Epithelial cell of umbilical artery (primary cell): ENCODE data around the gene ATG101. TPM values are rescaled to one million over a fixed set of nuclear protein-coding genes. Genes with fewer than 3 reads are reported as not detected.

ENCODE experiments used
- total RNA-seq: library from RNA; depleted of rRNA; stranded (reverse); fragments of >200 nt; gene quantifications from 2 replicates; pipeline ENCODE4 v1.2.3, GENCODE V29; 2014

ATG101 gene
- total RNA-seq = 89.5 and 90.6 TPM in 2 replicates

GRCh38 chr12:52069327-52070184 lies at the start of gene ATG101:
Gene ATG101, plus strand, starts transcription at chr12:52069978. Its CDS starts 3,673 bp downstream, at chr12:52073651.

DNA sequence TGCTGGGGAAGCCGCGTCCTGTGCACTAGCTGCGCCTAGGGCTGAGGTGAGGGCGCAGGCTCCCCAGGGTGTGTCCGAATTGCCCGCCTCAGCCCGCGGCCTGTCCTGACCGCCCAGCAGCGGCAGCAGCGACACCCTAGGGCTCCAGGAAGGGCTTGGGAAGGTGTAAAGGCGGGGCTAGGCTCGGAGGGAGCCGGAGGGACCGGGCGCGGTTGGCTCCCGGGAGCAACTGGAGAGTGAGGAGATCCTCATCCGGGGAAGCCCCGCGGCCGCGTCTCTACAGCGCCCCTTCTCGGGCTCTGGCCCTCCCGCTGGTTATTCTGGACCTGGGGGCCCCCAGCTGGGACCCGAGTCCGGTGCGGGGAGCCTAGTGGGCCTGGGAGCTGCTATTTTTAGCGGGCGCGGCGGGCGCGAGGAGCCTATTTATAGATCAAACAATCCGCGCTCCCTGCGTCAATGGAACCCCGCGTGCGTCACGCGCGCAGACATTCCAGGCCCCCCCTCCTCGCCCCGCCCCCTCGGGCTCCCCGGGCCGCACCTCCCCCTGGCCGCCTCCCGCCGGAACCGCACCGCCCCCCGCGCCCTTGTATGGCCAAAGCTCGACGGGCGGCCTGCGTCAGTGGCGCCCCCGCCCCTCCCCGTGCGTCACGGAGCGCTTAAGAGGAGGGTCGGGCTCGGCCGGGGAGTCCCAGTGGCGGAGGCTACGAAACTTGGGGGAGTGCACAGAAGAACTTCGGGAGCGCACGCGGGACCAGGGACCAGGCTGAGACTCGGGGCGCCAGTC lies 18.8 kb upstream of the ATG101 start, which contains the start of gene NR4A1:
Gene NR4A1, plus strand, starts transcription at position 685 of the 784 bp plus-strand sequence. CDS start 2,887 bp downstream, outside the sequence.

GRCh38 chr12:52079576-52080402 lies 10.0 kb downstream of the ATG101 start, which contains the start of gene SMIM41:
Gene SMIM41, plus strand, starts transcription at chr12:52079704. Its CDS starts 76 bp downstream, at chr12:52079780.

Other genes starting within 250 kb of the ATG101 start
- gene FIGNL2, start 221.3 kb upstream of the ATG101 start, total RNA-seq = 0.61 and 0.65 TPM in 2 replicates
- gene ANKRD33, start 181.9 kb upstream of the ATG101 start, total RNA-seq = 0.15 and 0.32 TPM in 2 replicates
- 1,152 and 1,206 TPM in 2 replicates for gene ACVRL1, start 162.5 kb upstream of the ATG101 start, total RNA-seq
- gene ACVR1B, start 118.3 kb upstream of the ATG101 start, total RNA-seq = 13.3 and 16.4 TPM in 2 replicates
- 35.4 and 52.0 TPM in 2 replicates for gene TAMALIN, start 63.0 kb upstream of the ATG101 start, total RNA-seq
- 0.46 and 0.97 TPM in 2 replicates for gene NR4A1, start 18.5 kb upstream of the ATG101 start, total RNA-seq
- not detected in 2 replicates for gene SMIM41, start 9.7 kb downstream of the ATG101 start, total RNA-seq
- gene KRT80, start 122.0 kb downstream of the ATG101 start, total RNA-seq = 11.1 and 11.4 TPM in 2 replicates
- gene KRT7, start 163.3 kb downstream of the ATG101 start, total RNA-seq = 33.4 and 450 TPM in 2 replicates
- gene KRT86, start 204.7 kb downstream of the ATG101 start, total RNA-seq = 0.15 TPM in 1 of 2 replicates, not detected in the other
- gene KRT81, start 221.6 kb downstream of the ATG101 start, total RNA-seq = 0.32 TPM in 1 of 2 replicates, not detected in the other